DMS153 treated with DMSO at 0.1 percent for 48 hours (cell line): Measurements from ENCODE around the gene TBC1D14.

ENCODE experiments used
- DNase-seq: peaks from one replicate; lab custom pipeline; 2025; ENCODE audit not compliant: unreplicated experiment; lab: John Stamatoyannopoulos, UW

The TBC1D14 gene

GRCh38 chr4:6944301-6945051 is 34.9 kb downstream of the TBC1D14 start:
- no peak for DNase-seq

- DNase-seq, result no peak
Observed at GRCh38 chr4:6945052-6945409, 35.4 kb downstream of the TBC1D14 start.

- no peak for DNase-seq
Observed at GRCh38 chr4:6946497-6946896, 36.9 kb downstream of the TBC1D14 start.

GRCh38 chr4:6948134-6948460 is 38.5 kb downstream of the TBC1D14 start:
- DNase-seq, result no peak

- no peak for DNase-seq
Observed at GRCh38 chr4:6951880-6952381, 42.3 kb downstream of the TBC1D14 start.

- no peak for DNase-seq
Observed at GRCh38 chr4:6953751-6954380, 44.2 kb downstream of the TBC1D14 start.

- no peak for DNase-seq
Observed at GRCh38 chr4:6955261-6955911, 45.8 kb downstream of the TBC1D14 start.

- DNase-seq, result no peak
Observed at GRCh38 chr4:6956087-6956433, 46.4 kb downstream of the TBC1D14 start.

- DNase-seq, result no peak
Observed at GRCh38 chr4:6956434-6957147, 47.0 kb downstream of the TBC1D14 start.

- no peak for DNase-seq
Observed at GRCh38 chr4:6957148-6957520, 47.5 kb downstream of the TBC1D14 start.

GRCh38 chr4:6957994-6958393 is 48.4 kb downstream of the TBC1D14 start:
- no peak for DNase-seq

- no peak for DNase-seq
Observed at GRCh38 chr4:6959261-6959660, 49.6 kb downstream of the TBC1D14 start.

- DNase-seq, result no peak
Observed at GRCh38 chr4:6960154-6960553, 50.5 kb downstream of the TBC1D14 start.

GRCh38 chr4:6960628-6961412 is 51.2 kb downstream of the TBC1D14 start:
- DNase-seq, result no peak

- no peak for DNase-seq
Observed at GRCh38 chr4:6961496-6962210, 52.0 kb downstream of the TBC1D14 start.

- no peak for DNase-seq
Observed at GRCh38 chr4:6962211-6963041, 52.8 kb downstream of the TBC1D14 start.

- DNase-seq, result no peak
Observed at GRCh38 chr4:6963139-6963611, 53.5 kb downstream of the TBC1D14 start.

GRCh38 chr4:6964858-6965257 is 55.2 kb downstream of the TBC1D14 start:
- DNase-seq, result no peak

- no peak for DNase-seq
Observed at GRCh38 chr4:6965329-6965728, 55.7 kb downstream of the TBC1D14 start.
